Left ventricle myocardium inferior (tissue), 1 donor: ENCODE data around the gene MAFG. TPM values are rescaled to one million over a fixed set of nuclear protein-coding genes. Genes with fewer than 3 reads are reported as not detected.

Experiments
- DNase-seq: peaks from one replicate; pipeline ENCODE4 v3.0.0-alpha.2; 2020
- H3K27ac ChIP-seq: fragments of 200-600 bp; replicated peaks from 2 replicates; pipeline ENCODE4 v1.8.0; 2021
- H3K27me3 ChIP-seq: fragments of 200-600 bp; 2 replicates; pipeline ENCODE4 v1.8.0; 2021; ENCODE audit warnings: low read depth
- H3K36me3 ChIP-seq: fragments of 200-600 bp; 2 replicates; pipeline ENCODE4 v1.8.0; 2021
- H3K4me1 ChIP-seq: fragments of 200-600 bp; 2 replicates; pipeline ENCODE4 v1.8.0; 2021
- H3K4me3 ChIP-seq: fragments of 200-600 bp; 2 replicates; pipeline ENCODE4 v1.8.0; 2021; ENCODE audit warnings: mild to moderate bottlenecking, moderate library complexity
- H3K9me3 ChIP-seq: fragments of 200-600 bp; replicated peaks from 2 replicates; pipeline ENCODE4 v1.8.0; 2021
- CTCF ChIP-seq: fragments of 200-600 bp; IDR thresholded peaks from 2 replicates; pipeline ENCODE4 v1.8.0; 2021; ENCODE audit warnings: antibody characterized with exemption, mild to moderate bottlenecking, borderline replicate concordance
- intact Hi-C: fragments of 100-400 bp; cut with micrococcal nuclease; formaldehyde crosslinking; loops from one replicate; pipeline ENCODE4 v1.11.0; 2022
- total RNA-seq: library from RNA; stranded (reverse); fragmentation: NEBNext Ultra II Directional; extraction: Animal tissue kit (Norgen Biotek cat#: 25700); gene quantifications from one replicate; pipeline ENCODE4 v1.2.1, GENCODE V29; 2021
- donor health status: DM: no; HTN: yes; CAD: no; lungs with severe emphysema.

The MAFG gene
- total RNA-seq, 1 donor from 2014 or later: 24.3 TPM

GRCh38 chr17:81888105-81888987 is 39.2 kb downstream of the MAFG start:
- H3K4me1 ChIP-seq: peaks cover 62% of the 10 kb centered on the region
- no peak overlapping the region for H3K4me3 ChIP-seq
- intact Hi-C loops: no loop called here
- peaks cover 55% of the 10 kb centered on the region for H3K36me3 ChIP-seq
- H3K9me3 ChIP-seq: no peaks in the 10 kb centered on the region
- DNase-seq: no peak
- no peak for TF ChIP-seq CTCF
- no peak overlapping the region for H3K27ac ChIP-seq
- H3K27me3 ChIP-seq: no peaks in the 10 kb centered on the region

- H3K4me1 ChIP-seq: peaks cover 44% of the 10 kb centered on the region
- no peak for TF ChIP-seq CTCF
- no peaks in the 10 kb centered on the region for H3K27me3 ChIP-seq
- no peak overlapping the region for H3K27ac ChIP-seq
- no peak overlapping the region for H3K4me3 ChIP-seq
- H3K9me3 ChIP-seq: no peaks in the 10 kb centered on the region
- H3K36me3 ChIP-seq: peaks cover 74% of the 10 kb centered on the region
- no peak for DNase-seq
- intact Hi-C loops: no loop called here
These were observed 41.5 kb downstream of the MAFG start for GRCh38 chr17:81885869-81886548.

GRCh38 chr17:81885454-81885853 is 42.1 kb downstream of the MAFG start:
- no peak for TF ChIP-seq CTCF
- no peaks in the 10 kb centered on the region for H3K9me3 ChIP-seq
- no peaks in the 10 kb centered on the region for H3K27me3 ChIP-seq
- H3K27ac ChIP-seq: no peak overlapping the region
- intact Hi-C loops: no loop called here
- no peak overlapping the region for H3K4me3 ChIP-seq
- no peak for DNase-seq
- H3K4me1 ChIP-seq: peaks cover 39% of the 10 kb centered on the region
- peaks cover 74% of the 10 kb centered on the region for H3K36me3 ChIP-seq

GRCh38 chr17:81884968-81885367 is 42.6 kb downstream of the MAFG start:
- no peaks in the 10 kb centered on the region for H3K27me3 ChIP-seq
- peaks cover 34% of the 10 kb centered on the region for H3K4me1 ChIP-seq
- no peak overlapping the region for H3K27ac ChIP-seq
- no peak for TF ChIP-seq CTCF
- DNase-seq: no peak
- no peaks in the 10 kb centered on the region for H3K9me3 ChIP-seq
- no peak overlapping the region for H3K4me3 ChIP-seq
- intact Hi-C loops: no loop called here
- peaks cover 74% of the 10 kb centered on the region for H3K36me3 ChIP-seq

- H3K9me3 ChIP-seq: no peaks in the 10 kb centered on the region
- no peak overlapping the region for H3K27ac ChIP-seq
- intact Hi-C loops: no loop called here
- no peak for DNase-seq
- peaks cover 30% of the 10 kb centered on the region for H3K4me1 ChIP-seq
- peaks cover 74% of the 10 kb centered on the region for H3K36me3 ChIP-seq
- H3K27me3 ChIP-seq: no peaks in the 10 kb centered on the region
- no peak overlapping the region for H3K4me3 ChIP-seq
- no peak for TF ChIP-seq CTCF
These were observed 43.0 kb downstream of the MAFG start for GRCh38 chr17:81884520-81884919.
